ENCODE measurements around the gene SUN2. TPM values are rescaled to one million over a fixed set of nuclear protein-coding genes. Genes with fewer than 3 reads are reported as not detected.

Gene SUN2
- total RNA-seq, 2 donors from 2014 or later: 106 to 123 TPM

- intact Hi-C loops (cut with DNase I): no loop called here
- no peak for DNase-seq
- no peak overlapping the region for H3K4me3 ChIP-seq
Measured at GRCh38 chr22:38796262-38796957, 40.6 kb upstream of the SUN2 start.

GRCh38 chr22:38795569-38795968 lies 39.8 kb upstream of the SUN2 start:
- H3K9me3 ChIP-seq: no peaks in the 10 kb centered on the region
- DNase-seq: no peak
- H3K4me1 ChIP-seq: peaks cover 5% of the 10 kb centered on the region
- no peaks in the 10 kb centered on the region for H3K27me3 ChIP-seq
- H3K27ac ChIP-seq: no peak overlapping the region
- no peak for TF ChIP-seq CTCF (IDR thresholded peaks at IDR 0.05)
- intact Hi-C loops (cut with DNase I): no loop called here
- no peak overlapping the region for H3K4me3 ChIP-seq
- H3K9ac ChIP-seq (ENCODE audit: low read depth in 2 of 2, low read length in 2 of 2): no peak overlapping the region
- no peaks in the 10 kb centered on the region for H3K36me3 ChIP-seq

More at GRCh38 chr22:38796262-38796957, 40.6 kb upstream of the SUN2 start:
- Histone ChIP-seq H3K4me1 (peaks cover 5% of the 10 kb centered on the region), H3K36me3 (no peaks in the 10 kb centered on the region), H3K27me3 (no peaks in the 10 kb centered on the region), H3K27ac (no peak overlapping the region), H3K9ac (ENCODE audit: low read depth in 2 of 2, low read length in 2 of 2) (no peak overlapping the region), H3K9me3 (no peaks in the 10 kb centered on the region)
- no peak for TF ChIP-seq CTCF (IDR thresholded peaks at IDR 0.05)

- Histone ChIP-seq H3K4me3 (peak within 1 kb of the TSS; percentile 87), H3K27ac (peak within 1 kb of the TSS; percentile 44), H3K4me1 (peaks cover 5% of the 10 kb centered on the region), H3K27me3 (no peaks in the 10 kb centered on the region), H3K36me3 (no peaks in the 10 kb centered on the region), H3K9ac (ENCODE audit: low read depth in 2 of 2, low read length in 2 of 2) (peak within 1 kb of the TSS; percentile 60 to 73), H3K9me3 (no peaks in the 10 kb centered on the region)
- TF ChIP-seq CTCF (IDR thresholded peaks at IDR 0.05): no peak
- DNase-seq: peak; percentile 97
- intact Hi-C loops (cut with DNase I): no loop called here
Measured at GRCh38 chr22:38793721-38794466, 38.1 kb upstream of the SUN2 start, which contains the start of gene DNAL4. TSS of gene DNAL4 (minus strand) at chr22:38794143. CDS start at chr22:38782731, 11,412 bp downstream.

GRCh38 chr22:38793317-38793716 lies 37.5 kb upstream of the SUN2 start:
- no peak for TF ChIP-seq CTCF (IDR thresholded peaks at IDR 0.05)
- intact Hi-C loops (cut with DNase I): no loop called here
- peaks cover 5% of the 10 kb centered on the region for H3K4me1 ChIP-seq
- no peaks in the 10 kb centered on the region for H3K36me3 ChIP-seq
- peak overlapping the region; percentile 44 for H3K27ac ChIP-seq
- H3K9ac ChIP-seq (ENCODE audit: low read depth in 2 of 2, low read length in 2 of 2): peak overlapping the region; percentile 60 to 73
- no peaks in the 10 kb centered on the region for H3K27me3 ChIP-seq
- peak overlapping the region; percentile 87 for H3K4me3 ChIP-seq
- H3K9me3 ChIP-seq: no peaks in the 10 kb centered on the region
- no peak for DNase-seq

GRCh38 chr22:38792833-38793232 lies 37.0 kb upstream of the SUN2 start:
- no peaks in the 10 kb centered on the region for H3K27me3 ChIP-seq
- intact Hi-C loops (cut with DNase I): no loop called here
- no peak for TF ChIP-seq CTCF (IDR thresholded peaks at IDR 0.05)
- no peak overlapping the region for H3K27ac ChIP-seq
- no peak for DNase-seq
- peaks cover 5% of the 10 kb centered on the region for H3K4me1 ChIP-seq
- H3K9ac ChIP-seq (ENCODE audit: low read depth in 2 of 2, low read length in 2 of 2): peak overlapping the region; percentile 60 to 73
- H3K9me3 ChIP-seq: no peaks in the 10 kb centered on the region
- peak overlapping the region; percentile 87 for H3K4me3 ChIP-seq
- no peaks in the 10 kb centered on the region for H3K36me3 ChIP-seq
